GM12878 (cell line): ENCODE measurements around the gene RASL11A. TPM values are rescaled to one million over a fixed set of nuclear protein-coding genes. Genes with fewer than 3 reads are reported as not detected.

ENCODE experiments used
- ATAC-seq: fragments of 200-7000 bp; cut with Tn5 transposase; 3 replicates; pipeline ENCODE4 v1.9.1; 2020; ENCODE audit warnings: mild to moderate bottlenecking, moderate library complexity
- BruUV-seq: library from RNA; stranded (reverse); fragments of 400-500 nt; replicated peaks from 2 replicates; lab custom pipeline; 2021; lab: Mats Ljungman, UMichigan
- CTCF ChIA-PET: fragments of 300-600 bp; sonication (Branson Sonifier 250); formaldehyde crosslinking; extraction: SDS; loops from one replicate; lab custom pipeline; 2021; ENCODE audit warnings: inconsistent platforms; lab: Yijun Ruan, JAX
- POLR2A ChIA-PET: fragments of 350-600 bp; formaldehyde crosslinking; extraction: SDS; loops from one replicate; lab custom pipeline; 2021; ENCODE audit warnings: inconsistent platforms; lab: Charles Lee
- RAD21 ChIA-PET: fragments of 300-600 bp; sonication (Branson Sonifier 250); formaldehyde crosslinking; loops from one replicate; lab custom pipeline; 2023; ENCODE audit warnings: antibody characterized with exemption; ENCODE audit not compliant: unreplicated experiment; lab: Charles Lee
- SMC1A ChIA-PET: fragments of 300-600 bp; sonication (Branson Sonifier 250); formaldehyde crosslinking; loops from one replicate; lab custom pipeline; 2023; ENCODE audit not compliant: unreplicated experiment, uncharacterized antibody; lab: Charles Lee
- DNase-seq: peaks from one replicate; pipeline ENCODE4 v3.0.0-alpha.2; 2011; ENCODE audit warnings: low read depth, low spot score
- FAIRE-seq: peaks from 3 replicates; lab custom pipeline; 2011; peaks lifted over from hg19 to GRCh38; lab: Jason Lieb, UNC
- H2AFZ ChIP-seq: 2 replicates; pipeline ENCODE4 v1.6.0; 2011; ENCODE audit warnings: low read depth, low read length, control low read depth; ENCODE audit not compliant: control insufficient read depth
- H3K27ac ChIP-seq: 2 replicates; pipeline ENCODE4 v1.5.1; 2011; ENCODE audit warnings: control low read depth; ENCODE audit not compliant: control insufficient read depth, insufficient read depth
- H3K27me3 ChIP-seq, 2 experiments: replicated peaks in 1 of 2; 2 replicates each; pipeline versions ENCODE4 v1.6.0 to v1.6.1; 2011; ENCODE audit warnings: low read length in 1 of 2; ENCODE audit not compliant: control insufficient read depth in 2 of 2, insufficient read depth in 2 of 2
- H3K36me3 ChIP-seq, 2 experiments: 2 replicates each; pipeline ENCODE4 v1.5.1; 2011; ENCODE audit warnings: low read length in 1 of 2; ENCODE audit not compliant: control insufficient read depth in 2 of 2, insufficient read depth in 2 of 2
- H3K4me1 ChIP-seq: 2 replicates; pipeline ENCODE4 v1.6.1; 2011; ENCODE audit warnings: mild to moderate bottlenecking, low read length, moderate library complexity, mixed read lengths; ENCODE audit not compliant: control insufficient read depth, insufficient read depth
- H3K4me2 ChIP-seq: 2 replicates; pipeline ENCODE4 v1.6.0; 2011; ENCODE audit warnings: control low read depth; ENCODE audit not compliant: control insufficient read depth, insufficient read depth
- H3K4me3 ChIP-seq: fragments of 200-600 bp; sonication (generic); 2 replicates; pipeline ENCODE4 v1.5.1; 2016
- H3K79me2 ChIP-seq: 2 replicates; pipeline ENCODE4 v1.6.0; 2011; ENCODE audit warnings: low read length; ENCODE audit not compliant: control insufficient read depth, insufficient read depth
- H3K9ac ChIP-seq: 2 replicates; pipeline ENCODE4 v1.8.0; 2011; ENCODE audit warnings: low read length, control low read depth, mixed read lengths; ENCODE audit not compliant: control insufficient read depth, insufficient read depth
- H3K9me3 ChIP-seq: replicated peaks from 3 replicates; pipeline ENCODE4 v1.5.1; 2011; ENCODE audit warnings: mild to moderate bottlenecking, low read length; ENCODE audit not compliant: control insufficient read depth, insufficient read depth
- H4K20me1 ChIP-seq: 2 replicates; pipeline ENCODE4 v1.6.0; 2011; ENCODE audit not compliant: control insufficient read depth, insufficient read depth
- CBX3 ChIP-seq: fragments of 200-600 bp; sonication (generic); IDR thresholded peaks from 2 replicates; pipeline ENCODE4 v1.6.1; 2016; ENCODE audit warnings: low read depth, borderline replicate concordance
- CHD1 ChIP-seq: IDR thresholded peaks from 2 replicates; pipeline ENCODE4 v1.6.1; 2012; ENCODE audit warnings: low read depth, low read length, improper control_type of control experiment
- DPF2 ChIP-seq: fragments of 450-650 bp; IDR thresholded peaks from 2 replicates; pipeline ENCODE4 v1.6.1; 2017; ENCODE audit warnings: mild to moderate bottlenecking
- ESRRA ChIP-seq: IDR thresholded peaks from 2 replicates; pipeline ENCODE4 v1.6.1; 2012; ENCODE audit warnings: mild to moderate bottlenecking, low read length, improper control_type of control experiment
- HCFC1 ChIP-seq: fragments of 150-350 bp; IDR thresholded peaks from 2 replicates; pipeline ENCODE4 v1.6.1; 2014; ENCODE audit warnings: low read length
- JUND ChIP-seq: IDR thresholded peaks from 2 replicates; pipeline ENCODE4 v1.6.1; 2012; ENCODE audit warnings: low read depth, mild to moderate bottlenecking, low read length, improper control_type of control experiment, moderate library complexity
- SMAD1 ChIP-seq: fragments of 450-650 bp; IDR thresholded peaks from 2 replicates; pipeline ENCODE4 v1.6.1; 2018; ENCODE audit warnings: mild to moderate bottlenecking, low read depth; ENCODE audit not compliant: partially characterized antibody
- SREBF1 ChIP-seq: IDR thresholded peaks from 2 replicates; pipeline ENCODE4 v1.6.1; 2012; ENCODE audit warnings: mild to moderate bottlenecking, low read length
- SUPT20H ChIP-seq: IDR thresholded peaks from 2 replicates; pipeline ENCODE4 v1.6.1; 2011; ENCODE audit warnings: low read depth, mild to moderate bottlenecking, low read length, moderate library complexity, borderline replicate concordance; ENCODE audit not compliant: control insufficient read depth
- TAF1 ChIP-seq: IDR thresholded peaks from 2 replicates; pipeline ENCODE4 v1.6.1; 2011; ENCODE audit warnings: mild to moderate bottlenecking, low read depth, low read length, borderline replicate concordance
- ZNF384 ChIP-seq: IDR thresholded peaks from 2 replicates; pipeline ENCODE4 v1.6.1; 2012; ENCODE audit warnings: low read depth, mild to moderate bottlenecking, low read length, improper control_type of control experiment, borderline replicate concordance
- ZZZ3 ChIP-seq: IDR thresholded peaks from 2 replicates; pipeline ENCODE4 v1.6.1; 2011; ENCODE audit warnings: low read depth; ENCODE audit not compliant: control insufficient read depth, insufficient read length
- WGBS: methylation state at CpG from one replicate; pipeline ENCODE4 v1.1.6; 2016; ENCODE audit warnings: low lambda C conversion rate; ENCODE audit not compliant: insufficient replicate concordance, insufficient coverage; ENCODE audit errors: missing lambda C conversion rate; 5-methylcytosine and 5-hydroxymethylcytosine counted together
- in situ Hi-C: fragments of 300-500 bp; cut with MboI; formaldehyde crosslinking; loops from 9 replicates; pipeline ENCODE4 v1.14.3; 2018; ENCODE audit warnings: mixed read lengths
- intact Hi-C: fragments of 100-400 bp; cut with micrococcal nuclease; formaldehyde crosslinking; loops from one replicate; pipeline ENCODE4 v1.14.2; 2022; ENCODE audit not compliant: unreplicated experiment
- polyA plus RNA-seq, 11 experiments: library from polyadenylated mRNA; depleted of rRNA in 4 of 11; unstranded in 6 of 11; stranded (reverse) in 5 of 11; fragments of >200 nt; fragmentation: Nextera tagmentation in 4 of 11; fragmentation: Illumina TruSeq in 1 of 11; extraction: Ambion mirVana in 4 of 11; extraction: Trizol in 1 of 11; gene quantifications; 1 replicate in 1 of 11; 2 replicates in 10 of 11; pipeline versions ENCODE4 v1.2.1 to v1.2.3, GENCODE V29; 2011 to 2016; ENCODE audit warnings: inconsistent platforms in 2 of 11, missing spikeins in 2 of 11, low read depth in 1 of 11
- total RNA-seq, 4 experiments: library from RNA; depleted of rRNA in 3 of 4; stranded (reverse); fragments of >200 nt in 3 of 4; fragmentation: Illumina TruSeq in 1 of 4; extraction: Trizol in 1 of 4; gene quantifications; 2 replicates each; pipeline versions ENCODE4 v1.2.1 to v1.2.3, GENCODE V29; 2013 to 2021
- TF ChIP-seq, protein P1 (sequence below): fragments of 450-650 bp; IDR thresholded peaks from 2 replicates; pipeline ENCODE4 v1.6.1; 2017; ENCODE audit warnings: mild to moderate bottlenecking
- TF ChIP-seq, protein P2 (sequence below): IDR thresholded peaks from 2 replicates; pipeline ENCODE4 v1.6.1; 2011; ENCODE audit warnings: borderline replicate concordance, low read depth, mild to moderate bottlenecking, moderate library complexity, mixed read lengths, low read length; ENCODE audit not compliant: insufficient read depth; ENCODE audit errors: extremely low read length

Gene RASL11A
- total and polyA plus RNA-seq, 10 of the 15 experiments (the other 5 are each of a cell fraction or from before 2014, with no cell fraction given) = 0.04 to 1.3 (median 0.41) TPM; not detected in 1

DNA sequence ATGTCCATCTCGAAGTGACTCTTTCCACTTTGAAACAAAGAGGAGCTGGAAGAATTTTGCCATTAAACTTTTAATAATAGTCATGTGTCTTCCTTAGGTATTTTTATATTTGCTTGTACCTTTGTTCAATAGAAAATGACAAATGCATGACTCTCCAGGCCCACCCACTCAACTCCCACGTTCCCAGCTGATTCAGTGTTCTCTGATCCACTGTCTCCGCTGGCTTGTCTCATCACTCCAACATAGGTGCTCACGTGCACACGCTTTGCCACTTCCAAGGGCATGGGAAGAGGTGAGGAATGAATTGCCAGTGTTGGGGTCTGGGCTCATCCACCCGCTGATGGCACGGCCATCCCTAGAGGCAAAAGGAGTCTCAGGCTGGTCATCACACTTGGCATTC, 24.5 kb downstream of the RASL11A start:
- no peak for DNase-seq
- peaks cover 1 to 6% of the 10 kb centered on the region in 2 experiments for H3K27me3 ChIP-seq
- no peak overlapping the region for H3K27ac ChIP-seq
- FAIRE-seq = no peak
- H3K9ac ChIP-seq = no peak overlapping the region
- intact Hi-C loops = no loop called here
- no peak overlapping the region for H2AFZ ChIP-seq
- no peak for ATAC-seq
- H3K9me3 ChIP-seq = no peaks in the 10 kb centered on the region
- TF ChIP-seq, protein P1, sequence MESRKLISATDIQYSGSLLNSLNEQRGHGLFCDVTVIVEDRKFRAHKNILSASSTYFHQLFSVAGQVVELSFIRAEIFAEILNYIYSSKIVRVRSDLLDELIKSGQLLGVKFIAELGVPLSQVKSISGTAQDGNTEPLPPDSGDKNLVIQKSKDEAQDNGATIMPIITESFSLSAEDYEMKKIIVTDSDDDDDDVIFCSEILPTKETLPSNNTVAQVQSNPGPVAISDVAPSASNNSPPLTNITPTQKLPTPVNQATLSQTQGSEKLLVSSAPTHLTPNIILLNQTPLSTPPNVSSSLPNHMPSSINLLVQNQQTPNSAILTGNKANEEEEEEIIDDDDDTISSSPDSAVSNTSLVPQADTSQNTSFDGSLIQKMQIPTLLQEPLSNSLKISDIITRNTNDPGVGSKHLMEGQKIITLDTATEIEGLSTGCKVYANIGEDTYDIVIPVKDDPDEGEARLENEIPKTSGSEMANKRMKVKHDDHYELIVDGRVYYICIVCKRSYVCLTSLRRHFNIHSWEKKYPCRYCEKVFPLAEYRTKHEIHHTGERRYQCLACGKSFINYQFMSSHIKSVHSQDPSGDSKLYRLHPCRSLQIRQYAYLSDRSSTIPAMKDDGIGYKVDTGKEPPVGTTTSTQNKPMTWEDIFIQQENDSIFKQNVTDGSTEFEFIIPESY = no peak
- TF ChIP-seq CBX3 (no peak), ZZZ3 (no peak), SUPT20H (no peak)
- SMC1A ChIA-PET = interaction anchor here (0.6 kb wide), 2 partner anchors 287 to 332 kb away, joined by 3 to 4 read pairs; no protein-coding TSS in a partner anchor
- RAD21 ChIA-PET = no interaction called here
- H3K4me2 ChIP-seq = no peak overlapping the region
- no peaks in the 10 kb centered on the region for H3K4me1 ChIP-seq
- H3K36me3 ChIP-seq = no peaks in the 10 kb centered on the region
- no peaks in the 10 kb centered on the region for H3K79me2 ChIP-seq
- CTCF ChIA-PET = no interaction called here
- H4K20me1 ChIP-seq = no peaks in the 10 kb centered on the region
- no TSS peak for BruUV-seq
- in situ Hi-C loops = no loop called here
- H3K4me3 ChIP-seq = no peak overlapping the region
- WGBS = 50% methylated on average over 7 of the region's 7 CpGs
- POLR2A ChIA-PET = no interaction called here

DNA sequence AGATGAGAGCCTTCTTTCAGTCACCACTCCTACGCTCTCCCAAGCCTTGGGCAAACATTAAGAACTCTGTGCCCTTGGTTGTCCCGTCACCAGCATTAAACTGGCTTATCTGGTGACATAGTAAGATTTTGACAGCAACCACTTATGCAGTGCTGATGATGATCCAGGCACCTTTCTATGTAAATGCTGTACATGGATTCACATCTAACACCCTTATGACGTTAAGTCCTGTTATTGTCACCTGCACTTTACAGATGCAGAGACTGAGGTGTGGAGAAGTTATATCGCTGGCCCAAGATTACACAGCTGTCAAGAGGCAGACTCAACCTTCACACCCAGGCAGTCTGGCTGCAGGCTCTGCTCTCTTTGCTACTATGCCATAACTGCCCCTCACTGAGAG, 25.0 kb downstream of the RASL11A start:
- no peak for ATAC-seq
- in situ Hi-C loops = no loop called here
- no peaks in the 10 kb centered on the region for H3K79me2 ChIP-seq
- no peak for DNase-seq
- H3K4me3 ChIP-seq = no peak overlapping the region
- no peak for FAIRE-seq
- ChIA-PET CTCF (no interaction called here), POLR2A (no interaction called here), RAD21 (no interaction called here), SMC1A (interaction anchor here (0.6 kb wide), 1 partner anchor 288 kb away, joined by 3 read pairs; no protein-coding TSS in a partner anchor)
- no peaks in the 10 kb centered on the region for H3K36me3 ChIP-seq
- no peak overlapping the region for H3K4me2 ChIP-seq
- H3K4me1 ChIP-seq = no peaks in the 10 kb centered on the region
- intact Hi-C loops = no loop called here
- H3K9ac ChIP-seq = no peak overlapping the region
- H3K27ac ChIP-seq = no peak overlapping the region
- peaks cover 1 to 6% of the 10 kb centered on the region in 2 experiments for H3K27me3 ChIP-seq
- no peaks in the 10 kb centered on the region for H4K20me1 ChIP-seq
- no peak overlapping the region for H2AFZ ChIP-seq
- WGBS = 50% methylated on average over 4 of the region's 4 CpGs
- TF ChIP-seq, protein P2, sequence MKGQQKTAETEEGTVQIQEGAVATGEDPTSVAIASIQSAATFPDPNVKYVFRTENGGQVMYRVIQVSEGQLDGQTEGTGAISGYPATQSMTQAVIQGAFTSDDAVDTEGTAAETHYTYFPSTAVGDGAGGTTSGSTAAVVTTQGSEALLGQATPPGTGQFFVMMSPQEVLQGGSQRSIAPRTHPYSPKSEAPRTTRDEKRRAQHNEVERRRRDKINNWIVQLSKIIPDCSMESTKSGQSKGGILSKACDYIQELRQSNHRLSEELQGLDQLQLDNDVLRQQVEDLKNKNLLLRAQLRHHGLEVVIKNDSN = no peak
- TF ChIP-seq CHD1 (no peak), HCFC1 (no peak), TAF1 (no peak), SMAD1 (no peak), DPF2 (no peak), ESRRA (no peak), ZNF384 (no peak), JUND (no peak), SREBF1 (no peak)
- no peaks in the 10 kb centered on the region for H3K9me3 ChIP-seq
- BruUV-seq = no TSS peak
